A549 (cell line): ENCODE results near the gene APP. TPM values are rescaled to one million over a fixed set of nuclear protein-coding genes. Genes with fewer than 3 reads are reported as not detected.

Experiments used
- ATAC-seq, 2 experiments: fragments of 200-7000 bp in 1 of 2; fragments of >200 bp in 1 of 2; cut with Nextera tagmentation in 1 of 2; cut with Tn5 transposase in 1 of 2; 3 replicates each; pipeline versions ENCODE4 v1.8.0 to v1.9.1; 2018 to 2020; ENCODE audit warnings: mild to moderate bottlenecking in 1 of 2, moderate library complexity in 1 of 2
- CTCF ChIA-PET: fragments of 300-600 bp; sonication (Branson Sonifier 250); formaldehyde crosslinking; extraction: SDS; loops from one replicate; lab custom pipeline; 2021; ENCODE audit warnings: antibody characterized with exemption, inconsistent platforms; lab: Yijun Ruan, JAX
- POLR2A ChIA-PET: fragments of 350-600 bp; formaldehyde crosslinking; extraction: SDS; loops from one replicate; lab custom pipeline; 2021; ENCODE audit warnings: antibody characterized with exemption, inconsistent platforms; lab: Yijun Ruan, JAX
- DNase-seq, 2 experiments: peaks; one replicate each; pipeline versions ENCODE4 v3.0.0 to v3.0.0-alpha.2; 2011 to 2016; ENCODE audit warnings: low read depth in 1 of 2, low spot score in 1 of 2
- FAIRE-seq: peaks from 2 replicates; lab custom pipeline; 2011; peaks lifted over from hg19 to GRCh38; lab: Jason Lieb, UNC
- H3K27ac ChIP-seq, 2 experiments: fragments of >200 bp; sonication (Bioruptor Twin); formaldehyde crosslinking; 3 replicates each; pipeline ENCODE4 v1.5.1; 2016 to 2017
- H3K4me1 ChIP-seq: fragments of >200 bp; sonication (Bioruptor Twin); formaldehyde crosslinking; 3 replicates; pipeline ENCODE4 v1.6.1; 2016
- H3K4me2 ChIP-seq: fragments of >200 bp; sonication (Bioruptor Twin); formaldehyde crosslinking; 3 replicates; pipeline ENCODE4 v1.6.1; 2016
- H3K4me3 ChIP-seq: fragments of >200 bp; sonication (Bioruptor Twin); formaldehyde crosslinking; 3 replicates; pipeline ENCODE4 v1.5.1; 2016
- H3K9me3 ChIP-seq: fragments of >200 bp; sonication (Bioruptor Twin); formaldehyde crosslinking; 3 replicates; pipeline ENCODE4 v1.6.1; 2016
- EHMT2 ChIP-seq: fragments of 200-600 bp; sonication (generic); IDR thresholded peaks from 2 replicates; pipeline ENCODE4 v1.6.1; 2016; ENCODE audit warnings: antibody characterized with exemption, low read depth, mild to moderate bottlenecking, moderate library complexity
- EP300 ChIP-seq, 2 experiments: fragments of >200 bp; sonication (Bioruptor Twin); formaldehyde crosslinking; IDR thresholded peaks; 2 replicates in 1 of 2; 3 replicates in 1 of 2; pipeline ENCODE4 v1.6.1; 2016 to 2017
- FOSL2 ChIP-seq, 2 experiments: fragments of 450-650 bp in 1 of 2; fragments of >200 bp in 1 of 2; sonication (Bioruptor Twin) in 1 of 2; formaldehyde crosslinking; IDR thresholded peaks; 2 replicates each; pipeline versions ENCODE4 v1.5.0 to v1.6.1; 2016 to 2020; ENCODE audit warnings: mild to moderate bottlenecking in 1 of 2, moderate library complexity in 1 of 2
- FOXS1 ChIP-seq: fragments of 250-450 bp; sonication (Bioruptor Pico); IDR thresholded peaks from 2 replicates; pipeline ENCODE4 v1.5.0; 2020; ENCODE audit warnings: mild to moderate bottlenecking, moderate library complexity
- GATA3 ChIP-seq: IDR thresholded peaks from 2 replicates; pipeline ENCODE4 v1.6.1; 2012; ENCODE audit warnings: borderline replicate concordance
- HDAC2 ChIP-seq: fragments of 200-600 bp; sonication (generic); IDR thresholded peaks from 2 replicates; pipeline ENCODE4 v1.6.1; 2016
- HOXB5 ChIP-seq: fragments of 250-450 bp; sonication (Bioruptor Pico); IDR thresholded peaks from 2 replicates; pipeline ENCODE4 v1.5.0; 2020; ENCODE audit warnings: mild to moderate bottlenecking, moderate library complexity
- JUNB ChIP-seq: fragments of >200 bp; sonication (Bioruptor Twin); formaldehyde crosslinking; IDR thresholded peaks from 2 replicates; pipeline ENCODE4 v1.6.1; 2016
- MAFK ChIP-seq: fragments of 450-650 bp; IDR thresholded peaks from 2 replicates; pipeline ENCODE4 v1.6.1; 2014; ENCODE audit not compliant: partially characterized antibody
- MAZ ChIP-seq: fragments of 150-350 bp; IDR thresholded peaks from 2 replicates; pipeline ENCODE4 v1.6.1; 2014; ENCODE audit warnings: antibody characterized with exemption, low read depth, low read length, borderline replicate concordance
- MYC ChIP-seq: IDR thresholded peaks from 2 replicates; pipeline ENCODE4 v1.6.1; 2012; ENCODE audit warnings: mild to moderate bottlenecking, inconsistent platforms, low read length, improper control_type of control experiment, borderline replicate concordance
- NFE2L2 ChIP-seq: fragments of 150-350 bp; conservative IDR thresholded peaks from 2 replicates; pipeline ENCODE4 v1.6.1; 2014; ENCODE audit warnings: low read length
- NR3C1 ChIP-seq: fragments of >200 bp; sonication (Bioruptor Twin); formaldehyde crosslinking; IDR thresholded peaks from 3 replicates; pipeline ENCODE4 v1.6.1; 2017
- RFX5 ChIP-seq: fragments of 450-650 bp; IDR thresholded peaks from 2 replicates; pipeline ENCODE4 v1.7.1; 2014; ENCODE audit warnings: antibody characterized with exemption, mild to moderate bottlenecking, moderate library complexity
- TFCP2L1 ChIP-seq: fragments of 250-450 bp; sonication (Bioruptor Pico); IDR thresholded peaks from 2 replicates; pipeline ENCODE4 v1.5.0; 2021; ENCODE audit warnings: mild to moderate bottlenecking
- ZSCAN20 ChIP-seq: fragments of 250-450 bp; sonication (Bioruptor Pico); IDR thresholded peaks from 2 replicates; pipeline ENCODE4 v1.8.0; 2022; ENCODE audit warnings: mild to moderate bottlenecking, moderate library complexity
- WGBS: methylation state at CpG from one replicate; pipeline ENCODE4 v1.1.6; 2017; ENCODE audit errors: missing lambda C conversion rate; 5-methylcytosine and 5-hydroxymethylcytosine counted together
- polyA plus RNA-seq, 4 experiments: library from polyadenylated mRNA; depleted of rRNA in 3 of 4; stranded (reverse); fragments of >200 nt; fragmentation: RNase III in 1 of 4; extraction: RNeasy Plus Mini Kit Qiagen cat#74134 plus additional on column Dnase treatment in 1 of 4; gene quantifications; 2 replicates in 3 of 4; 3 replicates in 1 of 4; pipeline ENCODE4 v1.2.3, GENCODE V29; 2011 to 2017
- TF ChIP-seq, protein P1 (sequence below): fragments of 250-450 bp; sonication (Bioruptor Pico); IDR thresholded peaks from 2 replicates; pipeline ENCODE4 v1.5.0; 2020; ENCODE audit warnings: low read depth, mild to moderate bottlenecking, moderate library complexity
- TF ChIP-seq, protein P2 (sequence below): IDR thresholded peaks from 2 replicates; pipeline ENCODE4 v1.6.1; 2012
- TF ChIP-seq, protein P3 (sequence below): IDR thresholded peaks from 2 replicates; pipeline ENCODE4 v1.6.1; 2012; ENCODE audit warnings: low read depth, borderline replicate concordance
- TF ChIP-seq, protein P4 (sequence below): fragments of >200 bp; sonication (Bioruptor Twin); formaldehyde crosslinking; IDR thresholded peaks from 3 replicates; pipeline ENCODE4 v1.6.1; 2016
- TF ChIP-seq, protein P5 (sequence below): fragments of >200 bp; sonication (Bioruptor Twin); formaldehyde crosslinking; IDR thresholded peaks from 3 replicates; pipeline ENCODE4 v1.5.1; 2016
- TF ChIP-seq, protein P6 (sequence below): fragments of >200 bp; sonication (Bioruptor Twin); formaldehyde crosslinking; IDR thresholded peaks from 2 replicates; pipeline ENCODE4 v1.6.1; 2016

APP gene
- polyA plus RNA-seq, 2 of the 4 experiments (the other 2 are of a cell fraction): 540 to 565 TPM

DNA sequence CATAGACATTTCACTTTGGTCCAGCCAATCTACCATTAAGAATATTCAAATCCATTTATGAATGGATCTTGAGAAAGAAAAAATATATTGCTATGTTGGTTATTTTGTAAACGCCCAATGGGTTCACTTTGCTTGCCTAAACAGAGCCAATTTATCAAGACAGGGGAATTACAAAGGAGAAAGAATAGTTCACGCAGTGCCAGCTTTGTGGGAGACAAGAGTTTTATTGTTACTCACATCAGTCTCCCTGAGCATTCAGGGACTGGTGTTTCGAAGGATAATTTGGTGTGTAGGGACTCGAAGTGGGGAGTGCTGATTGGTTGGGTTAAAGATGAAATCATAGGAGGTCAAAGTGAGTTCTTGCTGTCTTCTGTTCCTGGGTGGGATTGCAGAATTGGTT, 300.5 kb downstream of the APP start:
- no peak for FAIRE-seq
- Histone ChIP-seq H3K4me1 (no peaks in the 10 kb centered on the region), H3K4me2 (no peak overlapping the region), H3K27ac (no peak overlapping the region), H3K9me3 (no peaks in the 10 kb centered on the region), H3K4me3 (no peak overlapping the region)
- WGBS: 87% methylated on average over 4 of the region's 4 CpGs
- CTCF ChIA-PET: no interaction called here
- no peak for DNase-seq
- no peak for ATAC-seq
- no peak for TF ChIP-seq GATA3
- TF ChIP-seq, protein P1, sequence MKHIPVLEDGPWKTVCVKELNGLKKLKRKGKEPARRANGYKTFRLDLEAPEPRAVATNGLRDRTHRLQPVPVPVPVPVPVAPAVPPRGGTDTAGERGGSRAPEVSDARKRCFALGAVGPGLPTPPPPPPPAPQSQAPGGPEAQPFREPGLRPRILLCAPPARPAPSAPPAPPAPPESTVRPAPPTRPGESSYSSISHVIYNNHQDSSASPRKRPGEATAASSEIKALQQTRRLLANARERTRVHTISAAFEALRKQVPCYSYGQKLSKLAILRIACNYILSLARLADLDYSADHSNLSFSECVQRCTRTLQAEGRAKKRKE (CRISPR knock-in tag): no peak
- TF ChIP-seq, protein P2, sequence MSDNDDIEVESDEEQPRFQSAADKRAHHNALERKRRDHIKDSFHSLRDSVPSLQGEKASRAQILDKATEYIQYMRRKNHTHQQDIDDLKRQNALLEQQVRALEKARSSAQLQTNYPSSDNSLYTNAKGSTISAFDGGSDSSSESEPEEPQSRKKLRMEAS: no peak
- no peak for TF ChIP-seq MAZ
- no peak for TF ChIP-seq MAFK
- TF ChIP-seq JUNB: no peak
- no peak for TF ChIP-seq EHMT2
- no peak for TF ChIP-seq HOXB5 (CRISPR knock-in tag)
- TF ChIP-seq TFCP2L1 (CRISPR knock-in tag): no peak
- TF ChIP-seq RFX5: no peak
- TF ChIP-seq HDAC2: no peak
- no peak for TF ChIP-seq FOXS1
- TF ChIP-seq MYC: no peak
- TF ChIP-seq ZSCAN20 (CRISPR knock-in tag): no peak
- TF ChIP-seq, protein P3, sequence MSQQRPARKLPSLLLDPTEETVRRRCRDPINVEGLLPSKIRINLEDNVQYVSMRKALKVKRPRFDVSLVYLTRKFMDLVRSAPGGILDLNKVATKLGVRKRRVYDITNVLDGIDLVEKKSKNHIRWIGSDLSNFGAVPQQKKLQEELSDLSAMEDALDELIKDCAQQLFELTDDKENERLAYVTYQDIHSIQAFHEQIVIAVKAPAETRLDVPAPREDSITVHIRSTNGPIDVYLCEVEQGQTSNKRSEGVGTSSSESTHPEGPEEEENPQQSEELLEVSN: no peak
- TF ChIP-seq, protein P4, sequence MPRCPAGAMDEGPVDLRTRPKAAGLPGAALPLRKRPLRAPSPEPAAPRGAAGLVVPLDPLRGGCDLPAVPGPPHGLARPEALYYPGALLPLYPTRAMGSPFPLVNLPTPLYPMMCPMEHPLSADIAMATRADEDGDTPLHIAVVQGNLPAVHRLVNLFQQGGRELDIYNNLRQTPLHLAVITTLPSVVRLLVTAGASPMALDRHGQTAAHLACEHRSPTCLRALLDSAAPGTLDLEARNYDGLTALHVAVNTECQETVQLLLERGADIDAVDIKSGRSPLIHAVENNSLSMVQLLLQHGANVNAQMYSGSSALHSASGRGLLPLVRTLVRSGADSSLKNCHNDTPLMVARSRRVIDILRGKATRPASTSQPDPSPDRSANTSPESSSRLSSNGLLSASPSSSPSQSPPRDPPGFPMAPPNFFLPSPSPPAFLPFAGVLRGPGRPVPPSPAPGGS: no peak
- TF ChIP-seq, protein P5, sequence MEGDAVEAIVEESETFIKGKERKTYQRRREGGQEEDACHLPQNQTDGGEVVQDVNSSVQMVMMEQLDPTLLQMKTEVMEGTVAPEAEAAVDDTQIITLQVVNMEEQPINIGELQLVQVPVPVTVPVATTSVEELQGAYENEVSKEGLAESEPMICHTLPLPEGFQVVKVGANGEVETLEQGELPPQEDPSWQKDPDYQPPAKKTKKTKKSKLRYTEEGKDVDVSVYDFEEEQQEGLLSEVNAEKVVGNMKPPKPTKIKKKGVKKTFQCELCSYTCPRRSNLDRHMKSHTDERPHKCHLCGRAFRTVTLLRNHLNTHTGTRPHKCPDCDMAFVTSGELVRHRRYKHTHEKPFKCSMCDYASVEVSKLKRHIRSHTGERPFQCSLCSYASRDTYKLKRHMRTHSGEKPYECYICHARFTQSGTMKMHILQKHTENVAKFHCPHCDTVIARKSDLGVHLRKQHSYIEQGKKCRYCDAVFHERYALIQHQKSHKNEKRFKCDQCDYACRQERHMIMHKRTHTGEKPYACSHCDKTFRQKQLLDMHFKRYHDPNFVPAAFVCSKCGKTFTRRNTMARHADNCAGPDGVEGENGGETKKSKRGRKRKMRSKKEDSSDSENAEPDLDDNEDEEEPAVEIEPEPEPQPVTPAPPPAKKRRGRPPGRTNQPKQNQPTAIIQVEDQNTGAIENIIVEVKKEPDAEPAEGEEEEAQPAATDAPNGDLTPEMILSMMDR: no peak
- no peak for TF ChIP-seq NR3C1
- no peak for TF ChIP-seq NFE2L2
- TF ChIP-seq, all 56 proteins: peak for 0
- POLR2A ChIA-PET: no interaction called here

DNA sequence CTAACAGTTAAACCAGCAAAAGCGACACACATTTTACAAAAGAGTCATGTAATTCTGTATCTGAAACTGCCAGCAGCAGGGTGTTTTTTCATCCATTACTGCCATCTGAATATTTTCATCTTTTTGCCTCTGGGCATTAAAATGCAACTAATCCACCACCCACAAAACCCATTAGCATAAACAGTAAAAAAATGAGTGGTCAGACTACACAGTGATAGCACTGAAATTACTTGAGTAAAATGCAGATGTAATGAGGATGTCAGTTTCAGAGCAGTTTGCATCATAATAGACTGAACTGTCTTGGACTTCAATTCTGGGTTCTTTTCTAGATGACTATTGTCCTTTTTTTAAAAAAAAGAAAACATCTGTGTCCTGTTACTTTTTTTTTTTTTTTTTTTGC, 303.5 kb downstream of the APP start:
- TF ChIP-seq, protein P6, sequence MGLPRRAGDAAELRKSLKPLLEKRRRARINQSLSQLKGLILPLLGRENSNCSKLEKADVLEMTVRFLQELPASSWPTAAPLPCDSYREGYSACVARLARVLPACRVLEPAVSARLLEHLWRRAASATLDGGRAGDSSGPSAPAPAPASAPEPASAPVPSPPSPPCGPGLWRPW: no peak
- TF ChIP-seq, protein P1 (CRISPR knock-in tag): no peak
- TF ChIP-seq EP300 (IDR thresholded peaks at IDR 0.05) (no peak), NR3C1 (no peak), FOSL2 (IDR thresholded peaks at IDR 0.05) (no peak), FOSL2 (CRISPR knock-in tag; IDR thresholded peaks at IDR 0.05) (no peak), NFE2L2 (no peak)
- TF ChIP-seq, protein P4: no peak
- no peak overlapping the region for H3K27ac ChIP-seq
- no peaks in the 10 kb centered on the region for H3K4me1 ChIP-seq
- POLR2A ChIA-PET: no interaction called here
- H3K4me2 ChIP-seq: no peak overlapping the region
- WGBS: 79% methylated on average over 1 of the region's 1 CpG
- no peak overlapping the region for H3K4me3 ChIP-seq
- DNase-seq: no peak
- FAIRE-seq: no peak
- no peak for ATAC-seq
- no peaks in the 10 kb centered on the region for H3K9me3 ChIP-seq
- CTCF ChIA-PET: no interaction called here
